Ovary (tissue), 3 donors: ENCODE results near the gene IL15.

ENCODE experiments used
- CTCF ChIP-seq, 3 donors: fragments of 450-650 bp in 2 of 3; fragments of 200-600 bp in 1 of 3; IDR thresholded peaks; one replicate each; pipeline versions ENCODE4 v1.5.1 to v1.8.0; 2016 to 2022; ENCODE audit warnings: antibody characterized with exemption in 3 of 3, mild to moderate bottlenecking in 1 of 3
- EP300 ChIP-seq: sonication (generic); formaldehyde crosslinking; IDR thresholded peaks from one replicate; pipeline ENCODE4 v1.6.1; 2017; ENCODE audit warnings: antibody characterized with exemption
- POLR2A ChIP-seq: fragments of 450-650 bp; IDR thresholded peaks from one replicate; pipeline ENCODE4 v1.6.1; 2017; ENCODE audit warnings: antibody characterized with exemption, mild to moderate bottlenecking, moderate library complexity
- donor health status: DM: no; HTN: no; CAD: no.

DNA sequence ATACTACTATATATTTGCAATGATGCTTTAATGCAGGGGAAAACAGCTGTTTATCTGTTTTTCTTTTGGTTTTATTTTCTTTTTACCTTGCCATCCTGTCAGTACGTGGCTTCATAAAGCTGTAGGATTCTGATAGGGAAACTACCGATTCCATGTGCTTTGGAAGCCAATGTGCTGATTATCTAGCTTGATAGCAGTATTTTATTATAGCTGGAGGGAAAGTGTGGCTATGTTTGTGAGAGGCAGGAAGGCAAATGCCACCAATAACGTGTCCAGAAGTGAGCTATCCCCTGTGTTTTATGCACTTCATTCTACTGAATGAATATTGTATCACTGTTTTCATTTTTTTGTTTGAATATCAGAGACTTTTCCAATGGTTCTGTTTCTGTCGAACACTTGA is 43.7 kb downstream of the IL15 start:
- TF ChIP-seq POLR2A (no peak), EP300 (no peak), CTCF (IDR thresholded peaks at IDR 0.05) (no peak)
